ENCODE results near the gene INAFM2.

INAFM2 gene

GRCh38 chr15:40345225-40345866, 21.9 kb downstream of the INAFM2 start:
- DNase-seq: no peak

- no peak for DNase-seq
These were observed 22.5 kb downstream of the INAFM2 start for GRCh38 chr15:40345867-40346578.

GRCh38 chr15:40346579-40347558, 23.4 kb downstream of the INAFM2 start:
- no peak for DNase-seq

- DNase-seq: no peak
These were observed 24.3 kb downstream of the INAFM2 start for GRCh38 chr15:40347559-40348473.

- no peak for DNase-seq
These were observed 25.0 kb downstream of the INAFM2 start for GRCh38 chr15:40348474-40348870.

GRCh38 chr15:40349163-40349562, 25.7 kb downstream of the INAFM2 start:
- DNase-seq: no peak

- no peak for DNase-seq
These were observed 28.9 kb downstream of the INAFM2 start for GRCh38 chr15:40352281-40352901.

- DNase-seq: no peak
These were observed 30.2 kb downstream of the INAFM2 start for GRCh38 chr15:40353697-40354096.

GRCh38 chr15:40354408-40355171, 31.1 kb downstream of the INAFM2 start:
- DNase-seq: peak; percentile 54

GRCh38 chr15:40355976-40356585, 32.6 kb downstream of the INAFM2 start:
- no peak for DNase-seq

GRCh38 chr15:40357246-40357645, 33.8 kb downstream of the INAFM2 start:
- no peak for DNase-seq

- peak; percentile 81 for DNase-seq
These were observed 34.4 kb downstream of the INAFM2 start, which contains the start of gene DISP2 for GRCh38 chr15:40357723-40358470. TSS of gene DISP2 (plus strand) at chr15:40358219. CDS start at chr15:40358322, 103 bp downstream.

- DNase-seq: no peak
These were observed 35.2 kb downstream of the INAFM2 start for GRCh38 chr15:40358471-40359353.

- no peak for DNase-seq
These were observed 36.5 kb downstream of the INAFM2 start for GRCh38 chr15:40360015-40360414.

- no peak for DNase-seq
These were observed 38.1 kb downstream of the INAFM2 start for GRCh38 chr15:40361640-40362039.

GRCh38 chr15:40363611-40364010, 40.1 kb downstream of the INAFM2 start:
- no peak for DNase-seq

GRCh38 chr15:40364251-40364650, 40.8 kb downstream of the INAFM2 start:
- no peak for DNase-seq

- DNase-seq: no peak
These were observed 41.5 kb downstream of the INAFM2 start for GRCh38 chr15:40365016-40365415.

Measured in NCI-H2227 treated with DMSO at 0.1 percent for 48 hours (cell line).